Caco-2 (cell line): ENCODE results near the gene RAPGEF5. TPM values are rescaled to one million over a fixed set of nuclear protein-coding genes. Genes with fewer than 3 reads are reported as not detected.

Experiments used
- BruUV-seq: library from RNA; stranded (reverse); fragments of 400-500 nt; replicated peaks from 2 replicates; lab custom pipeline; 2021; lab: Mats Ljungman, UMichigan
- CTCF ChIA-PET: fragments of 300-600 bp; sonication (Branson Sonifier 250); formaldehyde crosslinking; loops from one replicate; lab custom pipeline; 2022; ENCODE audit warnings: antibody characterized with exemption; lab: Charles Lee
- POLR2A ChIA-PET: fragments of 300-600 bp; sonication (Branson Sonifier 250); formaldehyde crosslinking; loops from one replicate; lab custom pipeline; 2022; ENCODE audit warnings: antibody characterized with exemption; lab: Charles Lee
- DNase-seq, 2 experiments: peaks; one replicate each; pipeline versions ENCODE4 v3.0.0 to v3.0.0-alpha.2; 2020 to 2022
- H3K27me3 ChIP-seq: replicated peaks from 2 replicates; pipeline ENCODE4 v1.6.0; 2011; ENCODE audit warnings: low read length; ENCODE audit not compliant: control insufficient read depth, insufficient read depth
- H3K36me3 ChIP-seq: 2 replicates; pipeline ENCODE4 v1.5.1; 2011; ENCODE audit warnings: low read length; ENCODE audit not compliant: control insufficient read depth, insufficient read depth
- H3K4me1 ChIP-seq: fragments of 250-450 bp; sonication (Bioruptor Pico); 2 replicates; pipeline ENCODE4 v1.5.1; 2020; ENCODE audit warnings: mild to moderate bottlenecking
- H3K4me3 ChIP-seq: 2 replicates; pipeline ENCODE4 v1.5.1; 2011; ENCODE audit warnings: low read depth, mild to moderate bottlenecking, control low read depth, low read length
- H3K9me3 ChIP-seq: fragments of 250-450 bp; sonication (Bioruptor Pico); 2 replicates; pipeline ENCODE4 v1.5.1; 2020; ENCODE audit warnings: mild to moderate bottlenecking, moderate library complexity
- H3K27ac Mint-ChIP-seq: one replicate; pipeline ENCODE4 v1.8.0; 2022; ENCODE audit warnings: mixed read lengths; ENCODE audit not compliant: unreplicated experiment
- H3K27me3 Mint-ChIP-seq: one replicate; pipeline ENCODE4 v1.8.0; 2022; ENCODE audit warnings: mixed read lengths; ENCODE audit not compliant: insufficient read depth, unreplicated experiment
- H3K36me3 Mint-ChIP-seq: one replicate; pipeline ENCODE4 v1.8.0; 2022; ENCODE audit warnings: mild to moderate bottlenecking, mixed read lengths; ENCODE audit not compliant: insufficient read depth, unreplicated experiment
- H3K4me1 Mint-ChIP-seq: one replicate; pipeline ENCODE4 v1.8.0; 2022; ENCODE audit warnings: low read depth, mixed read lengths; ENCODE audit not compliant: unreplicated experiment
- H3K4me3 Mint-ChIP-seq: one replicate; pipeline ENCODE4 v1.8.0; 2022; ENCODE audit warnings: mild to moderate bottlenecking, moderate library complexity, mixed read lengths; ENCODE audit not compliant: unreplicated experiment
- H3K9me3 Mint-ChIP-seq: one replicate; pipeline ENCODE4 v1.8.0; 2022; ENCODE audit warnings: mixed read lengths; ENCODE audit not compliant: unreplicated experiment
- intact Hi-C: fragments of 100-400 bp; cut with micrococcal nuclease; formaldehyde crosslinking; loops from one replicate; pipeline ENCODE4 v1.10.0; 2022; ENCODE audit not compliant: unreplicated experiment
- total RNA-seq: library from RNA; stranded (reverse); gene quantifications from 2 replicates; pipeline ENCODE4 v1.2.3, GENCODE V29; 2022
- TF ChIP-seq, protein P1 (sequence below), 2 experiments: fragments of 200-600 bp in 1 of 2; IDR thresholded peaks; 1 replicate in 1 of 2; 2 replicates in 1 of 2; pipeline versions ENCODE4 v1.5.1 to v1.8.0; 2011 to 2022; ENCODE audit warnings: antibody characterized with exemption in 1 of 2, control low read depth in 1 of 2, inconsistent platforms in 1 of 2, low read depth in 1 of 2, low read length in 1 of 2, mild to moderate bottlenecking in 1 of 2, moderate library complexity in 1 of 2; ENCODE audit not compliant: insufficient read depth in 1 of 2, severe bottlenecking in 1 of 2, unreplicated experiment in 1 of 2

Gene RAPGEF5
- total RNA-seq, 1 experiment from 2014 or later, result 16.9 TPM

DNA sequence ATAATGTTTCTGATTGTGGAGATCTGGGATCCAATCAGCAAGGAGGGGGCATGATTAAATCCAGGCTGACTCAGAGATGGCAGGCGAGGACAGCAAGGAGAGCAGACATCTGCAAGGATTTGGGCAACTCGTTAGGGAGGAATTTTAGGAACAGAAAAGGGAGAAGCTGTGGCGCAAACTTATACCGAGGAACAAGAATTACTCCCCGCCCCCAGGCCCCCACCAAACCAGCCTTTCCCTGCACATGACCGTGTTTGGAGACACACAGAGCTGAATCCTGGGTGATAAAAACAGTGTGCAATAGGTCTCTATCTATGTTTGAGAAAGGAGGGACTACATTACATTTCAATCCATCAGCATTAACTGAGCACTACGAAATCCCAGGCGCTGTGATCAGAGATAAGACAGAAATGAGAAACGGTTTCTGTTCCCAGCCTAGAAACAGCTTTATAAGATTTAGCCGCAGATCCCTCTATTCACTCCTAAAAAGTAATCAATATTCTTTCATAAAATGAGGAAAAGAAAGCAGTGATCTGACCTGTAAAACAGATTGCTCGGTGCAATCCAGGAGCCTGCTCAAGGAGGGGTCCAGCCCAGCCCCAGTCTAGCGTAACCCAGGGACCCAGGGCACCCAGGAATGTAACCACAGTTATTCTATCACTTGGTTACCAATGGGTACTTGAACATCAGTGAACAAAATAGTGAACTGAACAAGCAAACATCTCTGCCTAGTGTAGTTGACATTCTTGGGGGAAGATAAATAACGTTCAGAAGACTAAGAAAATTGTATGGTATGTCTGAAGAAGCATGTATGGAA lies 37.2 kb upstream of the RAPGEF5 start:
- no peaks in the 10 kb centered on the region for H3K27me3 ChIP-seq
- no peak overlapping the region for H3K4me3 ChIP-seq
- no peak overlapping the region for H3K27ac Mint-ChIP-seq
- peak in 1 of 2 experiments; percentile 9 for DNase-seq
- no peaks in the 10 kb centered on the region for H3K9me3 ChIP-seq
- ChIA-PET CTCF (no interaction called here), POLR2A (no interaction called here)
- no peaks in the 10 kb centered on the region for H3K36me3 ChIP-seq
- H3K27me3 Mint-ChIP-seq, result no peaks in the 10 kb centered on the region
- H3K36me3 Mint-ChIP-seq, result no peaks in the 10 kb centered on the region
- H3K9me3 Mint-ChIP-seq, result no peaks in the 10 kb centered on the region
- TF ChIP-seq, protein P1, sequence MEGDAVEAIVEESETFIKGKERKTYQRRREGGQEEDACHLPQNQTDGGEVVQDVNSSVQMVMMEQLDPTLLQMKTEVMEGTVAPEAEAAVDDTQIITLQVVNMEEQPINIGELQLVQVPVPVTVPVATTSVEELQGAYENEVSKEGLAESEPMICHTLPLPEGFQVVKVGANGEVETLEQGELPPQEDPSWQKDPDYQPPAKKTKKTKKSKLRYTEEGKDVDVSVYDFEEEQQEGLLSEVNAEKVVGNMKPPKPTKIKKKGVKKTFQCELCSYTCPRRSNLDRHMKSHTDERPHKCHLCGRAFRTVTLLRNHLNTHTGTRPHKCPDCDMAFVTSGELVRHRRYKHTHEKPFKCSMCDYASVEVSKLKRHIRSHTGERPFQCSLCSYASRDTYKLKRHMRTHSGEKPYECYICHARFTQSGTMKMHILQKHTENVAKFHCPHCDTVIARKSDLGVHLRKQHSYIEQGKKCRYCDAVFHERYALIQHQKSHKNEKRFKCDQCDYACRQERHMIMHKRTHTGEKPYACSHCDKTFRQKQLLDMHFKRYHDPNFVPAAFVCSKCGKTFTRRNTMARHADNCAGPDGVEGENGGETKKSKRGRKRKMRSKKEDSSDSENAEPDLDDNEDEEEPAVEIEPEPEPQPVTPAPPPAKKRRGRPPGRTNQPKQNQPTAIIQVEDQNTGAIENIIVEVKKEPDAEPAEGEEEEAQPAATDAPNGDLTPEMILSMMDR (IDR thresholded peaks at IDR 0.05; ENCODE audit: insufficient read depth in 1 of 2, low read depth in 1 of 2, low read length in 1 of 2, severe bottlenecking in 1 of 2, unreplicated experiment in 1 of 2), result no peak
- peaks cover 16% of the 10 kb centered on the region for H3K4me1 ChIP-seq
- intact Hi-C loops, result loop anchor here (2.0 kb wide), 1 partner anchor 35 kb away; no protein-coding TSS in a partner anchor
- no TSS peak for BruUV-seq
- H3K4me3 Mint-ChIP-seq, result peak overlapping the region; percentile 13
- H3K4me1 Mint-ChIP-seq, result peaks cover 23% of the 10 kb centered on the region

GRCh38 chr7:22390516-22390915 lies 33.6 kb upstream of the RAPGEF5 start:
- H3K4me1 ChIP-seq, result peaks cover 16% of the 10 kb centered on the region
- no TSS peak for BruUV-seq
- Mint-ChIP-seq H3K4me3 (no peak overlapping the region), H3K27ac (no peak overlapping the region), H3K36me3 (no peaks in the 10 kb centered on the region), H3K9me3 (no peaks in the 10 kb centered on the region), H3K4me1 (peaks cover 23% of the 10 kb centered on the region), H3K27me3 (no peaks in the 10 kb centered on the region)
- CTCF ChIA-PET, result no interaction called here
- no peak for DNase-seq
- H3K27me3 ChIP-seq, result no peaks in the 10 kb centered on the region
- POLR2A ChIA-PET, result no interaction called here
- H3K36me3 ChIP-seq, result no peaks in the 10 kb centered on the region
- no peaks in the 10 kb centered on the region for H3K9me3 ChIP-seq
- no peak overlapping the region for H3K4me3 ChIP-seq
- TF ChIP-seq, protein P1 (IDR thresholded peaks at IDR 0.05; ENCODE audit: insufficient read depth in 1 of 2, low read depth in 1 of 2, low read length in 1 of 2, severe bottlenecking in 1 of 2, unreplicated experiment in 1 of 2), result no peak
- intact Hi-C loops, result no loop called here

DNA sequence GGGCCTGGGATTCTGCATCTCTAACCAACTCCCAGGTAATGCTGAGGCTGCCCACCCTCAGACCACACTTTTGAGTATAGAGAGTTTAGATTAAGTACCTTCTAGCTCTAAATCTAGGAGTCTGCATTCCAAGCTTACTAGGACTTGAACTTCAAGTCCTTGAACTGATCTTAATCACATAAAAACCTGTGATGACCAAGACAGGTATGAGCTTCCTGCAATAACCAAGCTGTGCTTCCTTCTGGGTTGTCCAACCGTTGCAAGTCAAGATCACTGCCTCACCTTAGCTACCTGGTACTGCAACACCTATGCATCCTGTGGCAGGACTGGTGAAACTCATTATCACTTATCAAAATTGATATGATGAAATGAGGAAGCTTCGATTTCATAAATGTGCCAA lies 32.9 kb upstream of the RAPGEF5 start:
- Mint-ChIP-seq H3K4me1 (peaks cover 16% of the 10 kb centered on the region), H3K27me3 (no peaks in the 10 kb centered on the region)

More for the DNA sequence above, 32.9 kb upstream of the RAPGEF5 start:
- Mint-ChIP-seq H3K36me3 (no peaks in the 10 kb centered on the region), H3K27ac (no peak overlapping the region), H3K9me3 (no peaks in the 10 kb centered on the region), H3K4me3 (no peak overlapping the region)
- Histone ChIP-seq H3K9me3 (no peaks in the 10 kb centered on the region), H3K4me3 (no peak overlapping the region), H3K36me3 (no peaks in the 10 kb centered on the region), H3K27me3 (no peaks in the 10 kb centered on the region), H3K4me1 (peaks cover 14% of the 10 kb centered on the region)
- ChIA-PET POLR2A (no interaction called here), CTCF (no interaction called here)
- DNase-seq, result no peak
- intact Hi-C loops, result no loop called here
- BruUV-seq, result no TSS peak
- TF ChIP-seq, protein P1 (IDR thresholded peaks at IDR 0.05; ENCODE audit: insufficient read depth in 1 of 2, low read depth in 1 of 2, low read length in 1 of 2, severe bottlenecking in 1 of 2, unreplicated experiment in 1 of 2), result no peak
